Central memory CD4-positive, alpha-beta T cell (primary cell): Measurements from ENCODE around the gene PRKCSH.
A peak's percentile ranks its signal among the peaks of the same experiment; 100 is the strongest.
"Not testable (repeated sequence)": the region's sequence is repeated elsewhere in the genome, so short reads cannot be mapped to it uniquely, and the experiment has no call there.

Experiments
- DNase-seq: peaks from one replicate; pipeline ENCODE4 v3.0.0; 2022

The PRKCSH gene

DNA sequence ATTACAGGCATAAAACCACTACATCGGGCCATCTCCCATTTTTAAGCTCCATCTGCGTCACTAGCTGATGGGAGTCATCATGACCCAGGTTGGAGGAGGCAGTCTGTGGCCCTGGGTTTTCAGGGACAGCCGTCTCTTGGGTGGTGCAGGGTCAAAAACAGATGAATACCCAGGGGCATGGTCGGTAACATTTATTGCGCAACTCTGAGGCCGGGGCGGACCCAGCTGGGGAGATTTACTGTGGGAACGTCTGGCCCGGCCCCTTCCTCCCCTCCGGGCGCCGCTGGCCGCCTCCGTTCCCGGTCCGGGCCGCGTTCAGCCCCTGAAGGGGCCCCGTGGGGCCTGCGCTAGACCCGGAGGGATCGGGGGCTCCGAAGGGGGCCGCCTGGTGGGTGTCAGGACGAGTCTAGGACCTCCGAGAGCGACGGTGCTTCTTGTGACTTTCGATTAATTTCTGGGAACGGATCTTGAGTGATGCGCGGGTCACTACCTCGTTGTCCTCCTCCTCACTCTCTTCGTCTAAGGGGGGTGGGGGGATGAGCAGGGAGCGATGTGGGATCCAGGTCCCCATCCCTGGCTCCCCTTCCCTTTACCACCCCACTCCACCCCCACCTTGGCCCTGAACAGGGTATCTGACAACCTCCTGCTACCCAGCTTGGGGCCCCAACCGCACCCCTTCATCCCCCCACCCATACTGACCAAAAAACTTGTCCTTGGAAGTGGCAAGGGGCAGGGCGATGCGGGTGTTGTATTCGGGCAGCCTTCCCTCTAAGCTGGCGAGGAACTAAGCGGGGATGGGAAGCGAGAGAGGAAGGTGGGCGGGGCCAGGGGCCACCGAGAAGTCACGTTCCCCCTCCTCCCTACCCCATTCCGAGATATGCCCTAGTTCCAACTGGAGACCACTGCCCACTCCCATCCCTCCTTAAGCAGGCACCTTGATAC lies 14.7 kb upstream of the PRKCSH start:
- DNase-seq, result no peak

DNA sequence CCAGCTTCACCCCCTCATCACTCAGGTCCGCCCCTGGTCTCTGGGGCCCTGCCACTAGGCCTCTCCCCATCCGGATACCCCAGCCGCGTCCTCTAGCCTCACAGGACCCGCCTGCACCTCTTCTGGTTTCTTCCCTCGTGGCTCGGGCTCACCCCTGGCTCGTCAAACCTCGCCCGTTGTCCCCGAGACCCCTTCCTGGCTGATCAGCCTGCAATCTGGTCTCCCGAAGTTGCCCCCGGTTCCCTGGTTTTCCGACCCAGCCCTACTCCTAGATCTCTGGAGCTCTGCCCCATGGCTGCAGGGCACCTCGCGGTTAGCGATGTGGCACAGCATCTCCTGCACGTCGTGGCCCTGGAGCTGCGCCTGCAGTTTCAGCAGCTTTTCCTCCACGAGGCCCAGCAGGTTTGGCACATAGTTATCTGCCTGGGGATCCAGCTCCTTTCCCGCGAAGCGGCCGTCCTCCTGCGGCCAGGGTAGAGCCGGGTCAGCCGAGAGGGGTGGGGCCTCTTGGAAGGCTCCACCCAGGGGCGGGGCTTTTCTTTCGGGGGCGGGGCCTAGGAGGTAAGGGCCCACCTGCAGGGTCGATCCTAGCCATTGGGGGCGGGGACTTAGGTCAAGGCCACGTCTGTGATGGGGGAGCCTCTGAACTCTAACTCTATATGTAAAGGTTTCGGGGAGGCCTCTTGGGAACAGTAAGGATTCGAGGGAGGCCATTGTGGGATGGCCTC lies 13.9 kb upstream of the PRKCSH start:
- peak; percentile 12 for DNase-seq

GRCh38 chr19:11422163-11423065 lies 13.0 kb upstream of the PRKCSH start:
- DNase-seq, result peak; percentile 64

- no peak for DNase-seq
These were observed 12.2 kb upstream of the PRKCSH start for GRCh38 chr19:11423164-11423790.

DNA sequence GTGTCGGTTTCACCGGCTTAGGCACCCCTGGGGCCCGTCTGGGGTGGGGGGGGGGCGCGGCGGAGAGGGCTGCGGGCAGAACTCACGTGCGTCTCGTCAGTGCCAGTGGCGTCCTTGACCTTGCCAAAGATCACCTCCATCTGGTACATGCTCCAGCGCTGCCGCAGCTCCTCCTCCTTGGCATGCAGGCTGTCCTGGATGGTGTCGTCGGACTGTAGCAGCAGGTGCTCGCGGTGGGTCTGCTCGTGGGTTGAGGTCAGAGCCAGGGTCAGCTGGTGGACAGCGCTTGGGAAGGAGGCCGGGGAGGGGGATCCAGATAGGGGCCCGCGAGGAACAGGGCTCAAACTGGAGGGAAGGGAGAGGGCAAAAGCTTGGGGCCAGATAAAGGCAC lies 11.6 kb upstream of the PRKCSH start:
- no peak for DNase-seq

GRCh38 chr19:11425719-11426457 lies 9.5 kb upstream of the PRKCSH start:
- no peak for DNase-seq

DNA sequence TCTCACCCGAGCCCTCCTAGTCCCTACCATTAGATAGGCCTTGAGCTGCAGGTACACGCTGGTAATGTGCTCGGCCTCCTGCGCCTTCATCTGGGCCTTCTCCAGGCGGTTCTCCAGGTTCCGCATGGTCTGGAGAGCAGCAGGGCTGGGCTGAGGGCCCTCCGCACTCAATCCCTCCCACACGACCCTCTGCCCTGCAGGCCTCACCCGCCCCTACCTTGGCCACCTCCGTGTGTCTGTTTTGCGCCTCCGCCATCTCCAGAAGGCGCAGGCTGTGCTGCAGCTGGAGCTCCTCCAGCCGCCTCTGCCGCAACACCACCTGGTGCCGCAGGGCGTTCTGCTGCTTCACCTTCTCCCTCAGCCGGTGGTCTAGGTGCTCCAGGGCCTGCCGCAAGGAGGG lies 8.8 kb upstream of the PRKCSH start:
- no peak for DNase-seq

DNA sequence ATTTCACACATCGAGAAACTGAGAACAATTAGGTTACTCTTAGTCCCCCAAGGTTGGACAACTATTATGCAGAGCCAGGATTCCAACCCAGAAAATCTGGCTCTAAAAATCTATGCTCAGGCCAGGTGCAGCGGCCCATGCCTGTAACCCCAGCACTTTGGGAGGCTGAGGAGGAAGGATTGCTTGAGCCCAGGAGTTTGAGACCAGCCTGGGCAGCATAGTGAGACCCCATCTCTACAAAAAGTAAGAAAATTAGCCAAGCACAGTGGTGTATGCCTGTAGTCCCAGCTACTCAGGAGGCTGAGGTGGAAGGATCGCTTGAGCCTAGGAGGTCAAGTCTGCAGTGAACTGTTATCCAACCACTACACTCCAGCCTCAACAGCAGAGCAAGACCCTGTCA lies 1.9 kb upstream of the PRKCSH start:
- DNase-seq, result not testable (repeated sequence)

DNA sequence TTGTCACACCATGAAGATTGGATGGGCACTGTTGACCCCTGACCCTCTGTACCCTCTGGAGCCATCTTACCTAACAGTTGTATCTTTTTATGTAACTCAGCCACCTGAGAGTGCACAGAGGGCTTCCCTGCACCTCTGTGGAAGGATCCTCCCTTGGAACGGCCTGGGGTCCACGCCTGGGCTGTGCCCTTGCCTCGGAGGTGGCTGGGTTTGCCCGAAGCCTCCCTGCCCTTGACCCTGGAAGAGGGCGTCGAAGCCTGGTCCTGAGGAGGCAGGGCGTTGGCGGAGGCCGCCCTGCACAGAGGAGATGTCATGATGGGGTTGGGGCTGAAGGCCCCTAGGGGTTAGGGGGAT lies 755 bp upstream of the PRKCSH start:
- DNase-seq, result no peak

DNA sequence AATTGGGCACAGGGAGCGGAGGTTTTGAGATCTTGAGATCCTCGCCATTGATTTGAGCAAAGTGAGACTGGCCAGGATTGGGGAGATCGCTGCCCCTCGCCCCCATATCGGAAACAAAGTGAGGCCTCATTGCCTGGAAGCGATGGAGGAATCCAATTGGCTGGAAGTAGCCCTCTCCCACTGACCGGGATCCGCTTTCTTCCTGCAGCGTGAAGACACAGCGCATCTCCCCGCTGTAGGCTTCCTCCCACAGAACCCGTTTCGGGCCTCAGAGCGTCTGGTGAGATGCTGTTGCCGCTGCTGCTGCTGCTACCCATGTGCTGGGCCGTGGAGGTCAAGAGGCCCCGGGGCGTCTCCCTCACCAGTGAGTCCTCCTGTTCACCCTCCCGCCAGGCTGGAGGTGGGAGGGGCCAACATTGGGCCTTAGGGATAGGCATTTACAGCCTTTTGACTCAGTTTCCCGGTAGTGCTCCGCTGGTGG lies 438 bp downstream of the PRKCSH start:
- DNase-seq, result no peak

GRCh38 chr19:11437955-11438354 lies 2.5 kb downstream of the PRKCSH start:
- no peak for DNase-seq

DNA sequence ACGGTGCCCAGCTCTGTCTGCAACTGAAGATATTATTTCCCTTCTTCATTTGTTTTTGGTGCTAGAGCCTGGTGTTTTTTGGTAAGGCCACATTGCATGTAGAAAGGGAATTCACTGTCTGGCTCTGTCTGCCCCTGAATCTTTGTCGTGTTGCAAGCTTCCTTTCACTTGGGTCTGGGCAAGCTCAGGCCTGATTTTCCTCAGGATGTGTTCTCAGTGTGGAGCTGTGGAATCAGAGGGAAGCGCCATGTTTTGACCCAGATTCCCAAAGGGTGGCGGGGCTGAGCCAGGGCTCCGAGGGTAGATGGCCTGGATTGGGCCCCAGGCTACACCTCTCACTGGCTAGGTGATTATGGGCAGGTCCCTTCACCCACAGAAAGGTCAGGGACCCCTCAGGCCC lies 8.6 kb downstream of the PRKCSH start:
- DNase-seq, result no peak

GRCh38 chr19:11445141-11445540 lies 9.7 kb downstream of the PRKCSH start:
- DNase-seq, result no peak

GRCh38 chr19:11446271-11446651 lies 10.8 kb downstream of the PRKCSH start:
- no peak for DNase-seq

DNA sequence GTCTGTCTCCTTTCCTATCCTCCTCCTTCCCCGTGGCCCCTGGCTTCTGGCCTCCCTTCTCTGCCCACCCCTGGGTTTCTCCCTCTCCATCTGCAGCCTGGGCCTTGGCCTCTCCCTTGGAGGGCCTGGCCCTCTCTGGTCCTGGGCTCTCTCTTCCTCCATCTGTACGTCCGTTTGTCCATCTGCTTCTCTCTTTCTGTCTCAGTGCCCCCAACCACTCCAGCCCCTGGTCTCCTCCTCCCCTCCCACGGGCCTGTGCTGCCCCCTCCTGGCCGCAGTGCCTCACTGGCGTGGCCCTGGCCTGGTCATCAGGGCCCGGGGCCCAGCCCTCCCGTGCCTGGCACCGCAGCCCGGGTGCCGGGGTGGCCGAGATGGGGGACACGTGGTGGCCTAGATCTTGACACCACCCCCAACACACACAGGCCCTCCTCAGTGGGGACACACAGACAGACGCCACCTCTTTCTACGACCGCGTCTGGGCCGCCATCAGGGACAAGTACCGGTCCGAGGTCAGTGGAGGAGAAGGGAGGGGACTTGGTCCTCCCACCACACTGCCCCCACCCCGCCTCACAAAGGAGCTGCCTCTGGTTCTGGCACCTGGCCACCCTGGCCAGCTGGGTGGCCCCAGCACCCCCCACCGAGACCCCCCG lies 11.3 kb downstream of the PRKCSH start:
- DNase-seq, result peak; percentile 31

- no peak for DNase-seq
These were observed 12.2 kb downstream of the PRKCSH start for GRCh38 chr19:11447347-11448262.

- DNase-seq, result no peak
These were observed 13.0 kb downstream of the PRKCSH start for GRCh38 chr19:11448410-11448809.

GRCh38 chr19:11448923-11449554 lies 13.6 kb downstream of the PRKCSH start:
- DNase-seq, result no peak

- DNase-seq, result no peak
These were observed 15.3 kb downstream of the PRKCSH start for GRCh38 chr19:11450570-11451326.
